AG09319 (cell line): ENCODE results near the gene CDH16.
A peak's percentile ranks its signal among the peaks of the same experiment; 100 is the strongest.
"Not testable (repeated sequence)": the region's sequence is repeated elsewhere in the genome, so short reads cannot be mapped to it uniquely, and the experiment has no call there.

Source experiments
- DNase-seq: peaks from one replicate; pipeline ENCODE4 v3.0.0-alpha.2; 2010; ENCODE audit warnings: low read depth; ENCODE audit errors: extremely low read depth
- CTCF ChIP-seq: IDR thresholded peaks from 2 replicates; pipeline ENCODE4 v1.5.1; 2011; ENCODE audit warnings: low read depth, mild to moderate bottlenecking, inconsistent platforms, low read length, moderate library complexity

The CDH16 gene

GRCh38 chr16:66898207-66898606 lies 20.5 kb downstream of the CDH16 start:
- TF ChIP-seq CTCF: no peak

GRCh38 chr16:66896682-66897081 lies 22.0 kb downstream of the CDH16 start:
- not testable (repeated sequence) for DNase-seq

More at GRCh38 chr16:66898207-66898606, 20.5 kb downstream of the CDH16 start:
- DNase-seq: peak; percentile 32

GRCh38 chr16:66895999-66896398 lies 22.7 kb downstream of the CDH16 start:
- no peak for DNase-seq
- TF ChIP-seq CTCF: no peak

- DNase-seq: no peak
- no peak for TF ChIP-seq CTCF
Observed at GRCh38 chr16:66895689-66895979, 23.1 kb downstream of the CDH16 start.

GRCh38 chr16:66894948-66895688 lies 23.6 kb downstream of the CDH16 start:
- peak; percentile 58 for DNase-seq
- peak; percentile 93 for TF ChIP-seq CTCF

- TF ChIP-seq CTCF: no peak
- DNase-seq: no peak
Observed at GRCh38 chr16:66894055-66894454, 24.6 kb downstream of the CDH16 start.

GRCh38 chr16:66891797-66892196 lies 26.9 kb downstream of the CDH16 start:
- TF ChIP-seq CTCF: no peak
- no peak for DNase-seq

- DNase-seq: no peak
- no peak for TF ChIP-seq CTCF
Observed at GRCh38 chr16:66891360-66891759, 27.3 kb downstream of the CDH16 start.
